Testis (tissue), 2 donors: ENCODE measurements around the gene HAUS2.

Experiments used
- POLR2A ChIP-seq: fragments of 450-650 bp; IDR thresholded peaks from one replicate; pipeline ENCODE4 v1.6.1; 2017; ENCODE audit warnings: antibody characterized with exemption, mild to moderate bottlenecking, moderate library complexity
- TF ChIP-seq, protein P1 (sequence below), 3 experiments: fragments of 450-650 bp in 2 of 3; fragments of 200-600 bp in 1 of 3; sonication (generic) in 1 of 3; IDR thresholded peaks; one replicate each; pipeline ENCODE4 v1.5.1; 2016 to 2019; ENCODE audit warnings: antibody characterized with exemption in 3 of 3, mild to moderate bottlenecking in 2 of 3, moderate library complexity in 1 of 3

- TF ChIP-seq POLR2A, result no peak
- TF ChIP-seq, protein P1, sequence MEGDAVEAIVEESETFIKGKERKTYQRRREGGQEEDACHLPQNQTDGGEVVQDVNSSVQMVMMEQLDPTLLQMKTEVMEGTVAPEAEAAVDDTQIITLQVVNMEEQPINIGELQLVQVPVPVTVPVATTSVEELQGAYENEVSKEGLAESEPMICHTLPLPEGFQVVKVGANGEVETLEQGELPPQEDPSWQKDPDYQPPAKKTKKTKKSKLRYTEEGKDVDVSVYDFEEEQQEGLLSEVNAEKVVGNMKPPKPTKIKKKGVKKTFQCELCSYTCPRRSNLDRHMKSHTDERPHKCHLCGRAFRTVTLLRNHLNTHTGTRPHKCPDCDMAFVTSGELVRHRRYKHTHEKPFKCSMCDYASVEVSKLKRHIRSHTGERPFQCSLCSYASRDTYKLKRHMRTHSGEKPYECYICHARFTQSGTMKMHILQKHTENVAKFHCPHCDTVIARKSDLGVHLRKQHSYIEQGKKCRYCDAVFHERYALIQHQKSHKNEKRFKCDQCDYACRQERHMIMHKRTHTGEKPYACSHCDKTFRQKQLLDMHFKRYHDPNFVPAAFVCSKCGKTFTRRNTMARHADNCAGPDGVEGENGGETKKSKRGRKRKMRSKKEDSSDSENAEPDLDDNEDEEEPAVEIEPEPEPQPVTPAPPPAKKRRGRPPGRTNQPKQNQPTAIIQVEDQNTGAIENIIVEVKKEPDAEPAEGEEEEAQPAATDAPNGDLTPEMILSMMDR (IDR thresholded peaks at IDR 0.05), result no peak
Measured at GRCh38 chr15:42508263-42508690, 40.4 kb upstream of the HAUS2 start.
